Neural cell (in vitro differentiated cells): ENCODE results near the gene PARD3B. TPM values are rescaled to one million over a fixed set of nuclear protein-coding genes. Genes with fewer than 3 reads are reported as not detected.

Source experiments
- H2AFZ ChIP-seq: fragments of 200-600, 300-800 bp; sonication (generic), shearing (Covaris generic); 2 replicates; pipeline ENCODE4 v1.6.0; 2014; ENCODE audit warnings: low read depth, mild to moderate bottlenecking, antibody characterized with exemption, low read length, moderate library complexity
- H3F3A ChIP-seq: fragments of 200-600 bp; shearing (Covaris generic); 2 replicates; pipeline ENCODE4 v1.6.1; 2016; ENCODE audit warnings: mild to moderate bottlenecking, moderate library complexity, mixed read lengths, antibody characterized with exemption, low read length; ENCODE audit not compliant: insufficient read depth, poor library complexity, severe bottlenecking
- H3K27ac ChIP-seq: fragments of 200-600, 300-800 bp; sonication (generic), shearing (Covaris generic); 2 replicates; pipeline ENCODE4 v1.5.1; 2014; ENCODE audit warnings: mild to moderate bottlenecking, low read length, moderate library complexity
- H3K27me3 ChIP-seq: fragments of 300-800, 200-600 bp; sonication (generic), shearing (Covaris generic); 2 replicates; pipeline ENCODE4 v1.6.0; 2014; ENCODE audit warnings: mild to moderate bottlenecking, low read depth, low read length, moderate library complexity; ENCODE audit not compliant: insufficient read depth
- H3K36me3 ChIP-seq: fragments of 300-800, 200-600 bp; sonication (generic), shearing (Covaris generic); 2 replicates; pipeline ENCODE4 v1.5.1; 2014; ENCODE audit warnings: mild to moderate bottlenecking, antibody characterized with exemption, low read length, moderate library complexity; ENCODE audit not compliant: insufficient read depth
- H3K4me2 ChIP-seq: fragments of 300-800, 200-600 bp; sonication (generic), shearing (Covaris generic); 2 replicates; pipeline ENCODE4 v1.6.0; 2014; ENCODE audit warnings: mild to moderate bottlenecking, low read length
- H3K4me3 ChIP-seq: fragments of 300-800, 200-600 bp; sonication (generic), shearing (Covaris generic); 2 replicates; pipeline ENCODE4 v1.5.1; 2014; ENCODE audit warnings: mild to moderate bottlenecking, low read length, moderate library complexity
- H3K79me2 ChIP-seq: fragments of 200-600 bp; shearing (Covaris generic); replicated peaks from 2 replicates; pipeline ENCODE4 v1.6.0; 2014; ENCODE audit warnings: mild to moderate bottlenecking, low read length, moderate library complexity; ENCODE audit not compliant: insufficient read depth
- H3K9ac ChIP-seq: fragments of 300-800, 200-600 bp; sonication (generic), shearing (Covaris generic); 2 replicates; pipeline ENCODE4 v1.6.1; 2016; ENCODE audit warnings: mild to moderate bottlenecking, low read length, mixed read lengths
- H3K9me2 ChIP-seq: fragments of 200-600 bp; shearing (Covaris generic); 2 replicates; pipeline ENCODE4 v1.6.1; 2016; ENCODE audit warnings: mild to moderate bottlenecking, low read length, mixed read lengths; ENCODE audit not compliant: insufficient read depth
- H3K9me3 ChIP-seq: fragments of 200-600, 300-800 bp; sonication (generic), shearing (Covaris generic); 2 replicates; pipeline ENCODE4 v1.6.1; 2016; ENCODE audit warnings: mild to moderate bottlenecking, mixed run types, low read length, moderate library complexity, mixed read lengths
- H4K20me1 ChIP-seq: fragments of 200-600 bp; shearing (Covaris generic); 2 replicates; pipeline ENCODE4 v1.6.1; 2016; ENCODE audit warnings: mild to moderate bottlenecking, mixed run types; ENCODE audit not compliant: insufficient read depth
- EP300 ChIP-seq: fragments of 450-650 bp; conservative IDR thresholded peaks from 2 replicates; pipeline ENCODE4 v1.6.1; 2014; ENCODE audit warnings: antibody characterized with exemption, mild to moderate bottlenecking, moderate library complexity; ENCODE audit not compliant: poor library complexity, severe bottlenecking
- EZH2 ChIP-seq: fragments of 200-600, 300-800 bp; shearing (Covaris generic), sonication (generic); IDR thresholded peaks from 2 replicates; pipeline ENCODE4 v1.6.1; 2014; ENCODE audit warnings: antibody characterized with exemption, low read length, borderline replicate concordance, mild to moderate bottlenecking; ENCODE audit not compliant: insufficient read depth, poor library complexity, severe bottlenecking
- MXI1 ChIP-seq: fragments of 450-650 bp; conservative IDR thresholded peaks from 2 replicates; pipeline ENCODE4 v1.6.1; 2014; ENCODE audit warnings: antibody characterized with exemption, mild to moderate bottlenecking; ENCODE audit not compliant: poor library complexity, severe bottlenecking
- POLR2AphosphoS5 ChIP-seq: IDR thresholded peaks from 2 replicates; pipeline ENCODE4 v1.6.1; 2012
- RAD21 ChIP-seq: fragments of 450-650 bp; conservative IDR thresholded peaks from 2 replicates; pipeline ENCODE4 v1.6.1; 2014; ENCODE audit warnings: antibody characterized with exemption, mild to moderate bottlenecking, moderate library complexity
- SMC3 ChIP-seq: fragments of 450-650 bp; conservative IDR thresholded peaks from 2 replicates; pipeline ENCODE4 v1.6.1; 2014; ENCODE audit warnings: antibody characterized with exemption, mild to moderate bottlenecking, moderate library complexity; ENCODE audit not compliant: poor library complexity
- TAF1 ChIP-seq: IDR thresholded peaks from 2 replicates; pipeline ENCODE4 v1.6.1; 2012; ENCODE audit warnings: low read depth
- polyA plus RNA-seq: library from polyadenylated mRNA; depleted of rRNA; stranded (reverse); fragments of >200 nt; gene quantifications from 2 replicates; pipeline ENCODE4 v1.2.3, GENCODE V29; 2014
- TF ChIP-seq, protein P1 (sequence below): IDR thresholded peaks from 2 replicates; pipeline ENCODE4 v1.6.1; 2012; ENCODE audit warnings: borderline replicate concordance
- TF ChIP-seq, protein P2 (sequence below): fragments of 450-650 bp; IDR thresholded peaks from 2 replicates; pipeline ENCODE4 v1.5.1; 2014; ENCODE audit warnings: antibody characterized with exemption, mild to moderate bottlenecking, moderate library complexity; ENCODE audit not compliant: poor library complexity, severe bottlenecking

Gene PARD3B
- polyA plus RNA-seq, 1 donor from 2014 or later: 0.54 TPM

DNA sequence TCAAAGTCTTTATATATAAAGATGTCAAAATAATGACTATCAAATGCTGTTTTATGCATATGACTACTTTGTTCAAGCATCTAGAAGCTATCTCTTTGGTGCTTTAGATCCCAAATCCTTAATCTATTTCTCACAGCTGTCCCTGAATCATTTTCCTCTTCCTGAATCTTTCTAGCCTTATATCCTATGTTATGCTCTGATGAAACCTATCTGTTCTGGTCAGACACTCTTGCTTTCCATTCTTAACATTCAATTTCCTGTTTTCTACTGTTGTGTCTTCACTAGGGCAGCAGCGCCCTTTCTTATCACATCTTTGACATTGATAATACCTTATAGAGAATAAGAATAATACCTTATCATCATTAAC, 6.3 kb upstream of the PARD3B start:
- TF ChIP-seq RAD21 (no peak), POLR2AphosphoS5 (no peak), SMC3 (no peak), EZH2 (no peak), MXI1 (no peak), EP300 (no peak), TAF1 (no peak)
- TF ChIP-seq, protein P1, sequence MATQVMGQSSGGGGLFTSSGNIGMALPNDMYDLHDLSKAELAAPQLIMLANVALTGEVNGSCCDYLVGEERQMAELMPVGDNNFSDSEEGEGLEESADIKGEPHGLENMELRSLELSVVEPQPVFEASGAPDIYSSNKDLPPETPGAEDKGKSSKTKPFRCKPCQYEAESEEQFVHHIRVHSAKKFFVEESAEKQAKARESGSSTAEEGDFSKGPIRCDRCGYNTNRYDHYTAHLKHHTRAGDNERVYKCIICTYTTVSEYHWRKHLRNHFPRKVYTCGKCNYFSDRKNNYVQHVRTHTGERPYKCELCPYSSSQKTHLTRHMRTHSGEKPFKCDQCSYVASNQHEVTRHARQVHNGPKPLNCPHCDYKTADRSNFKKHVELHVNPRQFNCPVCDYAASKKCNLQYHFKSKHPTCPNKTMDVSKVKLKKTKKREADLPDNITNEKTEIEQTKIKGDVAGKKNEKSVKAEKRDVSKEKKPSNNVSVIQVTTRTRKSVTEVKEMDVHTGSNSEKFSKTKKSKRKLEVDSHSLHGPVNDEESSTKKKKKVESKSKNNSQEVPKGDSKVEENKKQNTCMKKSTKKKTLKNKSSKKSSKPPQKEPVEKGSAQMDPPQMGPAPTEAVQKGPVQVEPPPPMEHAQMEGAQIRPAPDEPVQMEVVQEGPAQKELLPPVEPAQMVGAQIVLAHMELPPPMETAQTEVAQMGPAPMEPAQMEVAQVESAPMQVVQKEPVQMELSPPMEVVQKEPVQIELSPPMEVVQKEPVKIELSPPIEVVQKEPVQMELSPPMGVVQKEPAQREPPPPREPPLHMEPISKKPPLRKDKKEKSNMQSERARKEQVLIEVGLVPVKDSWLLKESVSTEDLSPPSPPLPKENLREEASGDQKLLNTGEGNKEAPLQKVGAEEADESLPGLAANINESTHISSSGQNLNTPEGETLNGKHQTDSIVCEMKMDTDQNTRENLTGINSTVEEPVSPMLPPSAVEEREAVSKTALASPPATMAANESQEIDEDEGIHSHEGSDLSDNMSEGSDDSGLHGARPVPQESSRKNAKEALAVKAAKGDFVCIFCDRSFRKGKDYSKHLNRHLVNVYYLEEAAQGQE: no peak
- TF ChIP-seq, protein P2, sequence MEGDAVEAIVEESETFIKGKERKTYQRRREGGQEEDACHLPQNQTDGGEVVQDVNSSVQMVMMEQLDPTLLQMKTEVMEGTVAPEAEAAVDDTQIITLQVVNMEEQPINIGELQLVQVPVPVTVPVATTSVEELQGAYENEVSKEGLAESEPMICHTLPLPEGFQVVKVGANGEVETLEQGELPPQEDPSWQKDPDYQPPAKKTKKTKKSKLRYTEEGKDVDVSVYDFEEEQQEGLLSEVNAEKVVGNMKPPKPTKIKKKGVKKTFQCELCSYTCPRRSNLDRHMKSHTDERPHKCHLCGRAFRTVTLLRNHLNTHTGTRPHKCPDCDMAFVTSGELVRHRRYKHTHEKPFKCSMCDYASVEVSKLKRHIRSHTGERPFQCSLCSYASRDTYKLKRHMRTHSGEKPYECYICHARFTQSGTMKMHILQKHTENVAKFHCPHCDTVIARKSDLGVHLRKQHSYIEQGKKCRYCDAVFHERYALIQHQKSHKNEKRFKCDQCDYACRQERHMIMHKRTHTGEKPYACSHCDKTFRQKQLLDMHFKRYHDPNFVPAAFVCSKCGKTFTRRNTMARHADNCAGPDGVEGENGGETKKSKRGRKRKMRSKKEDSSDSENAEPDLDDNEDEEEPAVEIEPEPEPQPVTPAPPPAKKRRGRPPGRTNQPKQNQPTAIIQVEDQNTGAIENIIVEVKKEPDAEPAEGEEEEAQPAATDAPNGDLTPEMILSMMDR: no peak
- Histone ChIP-seq H3K27ac (no peak overlapping the region), H3K4me3 (no peak overlapping the region), H3K79me2 (no peaks in the 10 kb centered on the region), H3K36me3 (no peaks in the 10 kb centered on the region), H3K9me3 (no peaks in the 10 kb centered on the region), H3K27me3 (peaks cover 5% of the 10 kb centered on the region), H3K9ac (no peak overlapping the region), H3F3A (no peaks in the 10 kb centered on the region), H3K9me2 (no peaks in the 10 kb centered on the region), H3K4me2 (no peak overlapping the region), H4K20me1 (no peaks in the 10 kb centered on the region), H2AFZ (no peak overlapping the region)

DNA sequence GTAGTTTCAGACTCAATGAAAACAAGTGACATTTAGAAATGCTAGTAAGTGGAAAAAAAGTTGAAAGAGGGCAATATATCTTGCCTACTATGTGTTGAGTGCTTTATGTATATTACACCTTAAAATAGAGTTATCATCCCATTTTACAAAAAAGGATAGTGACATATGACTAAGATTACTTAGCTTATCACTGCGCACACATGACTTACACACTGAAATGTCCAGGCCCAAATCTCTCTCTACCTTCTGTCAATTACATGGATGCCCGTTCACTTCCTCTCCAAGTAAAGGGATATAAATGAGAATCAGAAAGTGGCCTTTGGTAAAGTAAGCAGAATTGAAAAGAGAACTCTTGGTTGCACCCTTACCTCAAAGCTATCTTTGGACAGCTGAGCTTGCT, 3.6 kb upstream of the PARD3B start:
- no peak overlapping the region for H2AFZ ChIP-seq
- H3K9me3 ChIP-seq: no peaks in the 10 kb centered on the region
- H3K4me2 ChIP-seq: no peak overlapping the region
- no peaks in the 10 kb centered on the region for H3K9me2 ChIP-seq
- no peaks in the 10 kb centered on the region for H3K36me3 ChIP-seq
- no peak for TF ChIP-seq SMC3
- no peak for TF ChIP-seq EZH2
- no peak for TF ChIP-seq TAF1
- no peak for TF ChIP-seq POLR2AphosphoS5
- no peak for TF ChIP-seq EP300
- no peak for TF ChIP-seq RAD21
- TF ChIP-seq, protein P2: no peak
- TF ChIP-seq MXI1: no peak
- TF ChIP-seq, protein P1: no peak
- no peak overlapping the region for H3K4me3 ChIP-seq
- H3F3A ChIP-seq: no peaks in the 10 kb centered on the region
- peaks cover 29% of the 10 kb centered on the region for H3K27me3 ChIP-seq
- no peaks in the 10 kb centered on the region for H3K79me2 ChIP-seq
- H4K20me1 ChIP-seq: no peaks in the 10 kb centered on the region
- no peak overlapping the region for H3K27ac ChIP-seq
- no peak overlapping the region for H3K9ac ChIP-seq
